B cell (primary cell): Measurements from ENCODE around the gene LYZL2.

Experiments
- EZH2 ChIP-seq: IDR thresholded peaks from 2 replicates; pipeline ENCODE4 v1.6.1; 2012; ENCODE audit warnings: borderline replicate concordance, low read depth, mild to moderate bottlenecking, moderate library complexity, low read length; ENCODE audit not compliant: insufficient read depth, poor library complexity, severe bottlenecking
- TF ChIP-seq, protein P1 (sequence below): fragments of 200-600 bp; IDR thresholded peaks from one replicate; pipeline ENCODE4 v1.8.0; 2022; ENCODE audit warnings: antibody characterized with exemption, mild to moderate bottlenecking

DNA sequence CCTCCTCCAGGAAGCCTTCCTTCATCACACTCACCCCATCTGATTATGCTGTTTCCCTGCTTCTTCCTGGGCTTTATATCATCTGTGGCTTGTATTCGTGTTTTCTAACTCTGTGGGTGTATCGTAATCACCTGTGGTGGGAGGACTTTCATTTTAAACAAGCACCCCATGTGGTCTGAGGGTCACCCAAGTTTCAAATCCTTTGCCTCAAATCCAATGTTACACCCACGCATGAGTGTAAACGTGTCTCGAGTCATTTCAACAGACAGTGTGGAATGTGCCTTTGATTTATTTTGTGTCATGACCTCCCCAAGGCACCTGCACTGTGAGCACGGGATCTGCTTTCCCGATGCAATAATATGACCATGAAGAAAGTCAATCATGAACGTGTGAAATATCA, 17.5 kb upstream of the LYZL2 start:
- no peak for TF ChIP-seq EZH2
- TF ChIP-seq, protein P1, sequence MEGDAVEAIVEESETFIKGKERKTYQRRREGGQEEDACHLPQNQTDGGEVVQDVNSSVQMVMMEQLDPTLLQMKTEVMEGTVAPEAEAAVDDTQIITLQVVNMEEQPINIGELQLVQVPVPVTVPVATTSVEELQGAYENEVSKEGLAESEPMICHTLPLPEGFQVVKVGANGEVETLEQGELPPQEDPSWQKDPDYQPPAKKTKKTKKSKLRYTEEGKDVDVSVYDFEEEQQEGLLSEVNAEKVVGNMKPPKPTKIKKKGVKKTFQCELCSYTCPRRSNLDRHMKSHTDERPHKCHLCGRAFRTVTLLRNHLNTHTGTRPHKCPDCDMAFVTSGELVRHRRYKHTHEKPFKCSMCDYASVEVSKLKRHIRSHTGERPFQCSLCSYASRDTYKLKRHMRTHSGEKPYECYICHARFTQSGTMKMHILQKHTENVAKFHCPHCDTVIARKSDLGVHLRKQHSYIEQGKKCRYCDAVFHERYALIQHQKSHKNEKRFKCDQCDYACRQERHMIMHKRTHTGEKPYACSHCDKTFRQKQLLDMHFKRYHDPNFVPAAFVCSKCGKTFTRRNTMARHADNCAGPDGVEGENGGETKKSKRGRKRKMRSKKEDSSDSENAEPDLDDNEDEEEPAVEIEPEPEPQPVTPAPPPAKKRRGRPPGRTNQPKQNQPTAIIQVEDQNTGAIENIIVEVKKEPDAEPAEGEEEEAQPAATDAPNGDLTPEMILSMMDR: no peak
